A673 (cell line): Measurements from ENCODE around the gene CENPU. TPM values are rescaled to one million over a fixed set of nuclear protein-coding genes. Genes with fewer than 3 reads are reported as not detected.

Experiments
- BruUV-seq: library from RNA; stranded (reverse); fragments of 400-500 nt; replicated peaks from 2 replicates; lab custom pipeline; 2021; lab: Mats Ljungman, UMichigan
- CTCF ChIA-PET: fragments of 300-600 bp; sonication (Branson Sonifier 250); formaldehyde crosslinking; loops from one replicate; lab custom pipeline; 2022; ENCODE audit warnings: antibody characterized with exemption; lab: Charles Lee
- POLR2A ChIA-PET: fragments of 300-600 bp; sonication (Branson Sonifier 250); formaldehyde crosslinking; loops from one replicate; lab custom pipeline; 2022; ENCODE audit warnings: antibody characterized with exemption; ENCODE audit not compliant: low non-redundant PET; lab: Charles Lee
- DNase-seq: peaks from one replicate; pipeline ENCODE4 v3.0.0-alpha.2; 2015; ENCODE audit warnings: low spot score
- H3K27ac ChIP-seq: fragments of 200-600 bp; sonication (generic); 2 replicates; pipeline ENCODE4 v1.5.1; 2016; ENCODE audit warnings: mixed run types, low read depth, mild to moderate bottlenecking, mixed read lengths, antibody characterized with exemption, low read length; ENCODE audit not compliant: poor library complexity, severe bottlenecking
- H3K27me3 ChIP-seq: fragments of 200-600 bp; sonication (generic); replicated peaks from 2 replicates; pipeline ENCODE4 v1.6.1; 2017; ENCODE audit warnings: mixed run types, low read depth, mild to moderate bottlenecking, mixed read lengths, antibody characterized with exemption, low read length; ENCODE audit not compliant: insufficient read depth, poor library complexity
- H3K36me3 ChIP-seq: fragments of 200-600 bp; sonication (generic); 2 replicates; pipeline ENCODE4 v1.6.1; 2016; ENCODE audit warnings: mixed run types, mild to moderate bottlenecking, mixed read lengths, antibody characterized with exemption, low read length; ENCODE audit not compliant: insufficient read depth, poor library complexity, severe bottlenecking
- H3K4me1 ChIP-seq: fragments of 200-600 bp; sonication (generic); 2 replicates; pipeline ENCODE4 v1.6.1; 2017; ENCODE audit warnings: mixed run types, mild to moderate bottlenecking, mixed read lengths, antibody characterized with exemption, low read length; ENCODE audit not compliant: insufficient read depth, poor library complexity, severe bottlenecking
- H3K4me3 ChIP-seq: fragments of 200-600 bp; sonication (generic); 2 replicates; pipeline ENCODE4 v1.5.1; 2016; ENCODE audit warnings: low read depth, mixed run types, mild to moderate bottlenecking, mixed read lengths, low read length; ENCODE audit not compliant: poor library complexity, severe bottlenecking
- H3K9me3 ChIP-seq: fragments of 200-600 bp; sonication (generic); 2 replicates; pipeline ENCODE4 v1.6.1; 2016; ENCODE audit warnings: mixed run types, low read depth, mild to moderate bottlenecking, mixed read lengths, antibody characterized with exemption, low read length; ENCODE audit not compliant: poor library complexity, severe bottlenecking
- CTCF ChIP-seq: fragments of 300-800, 200-600 bp; sonication (generic); conservative IDR thresholded peaks from 2 replicates; pipeline ENCODE4 v1.5.1; 2017; ENCODE audit warnings: low read depth, mild to moderate bottlenecking, antibody characterized with exemption, low read length, moderate library complexity, mixed read lengths
- EZH2 ChIP-seq: fragments of 200-600 bp; sonication (generic); IDR thresholded peaks from 2 replicates; pipeline ENCODE4 v1.6.1; 2017; ENCODE audit warnings: borderline replicate concordance, low read depth, mild to moderate bottlenecking, mixed read lengths, antibody characterized with exemption, low read length; ENCODE audit not compliant: poor library complexity, severe bottlenecking
- intact Hi-C: fragments of 100-400 bp; cut with micrococcal nuclease; formaldehyde crosslinking; loops from one replicate; pipeline ENCODE4 v1.10.0; 2022; ENCODE audit not compliant: unreplicated experiment
- total RNA-seq: library from RNA; stranded (reverse); gene quantifications from 2 replicates; pipeline ENCODE4 v1.2.3, GENCODE V29; 2021

Gene CENPU
- total RNA-seq, 1 experiment from 2014 or later: 87.3 TPM

- TF ChIP-seq CTCF (no peak), EZH2 (no peak)
- ChIA-PET CTCF (no interaction called here), POLR2A (no interaction called here)
- Histone ChIP-seq H3K27ac (no peak overlapping the region), H3K27me3 (no peaks in the 10 kb centered on the region), H3K4me3 (no peak overlapping the region), H3K4me1 (peaks cover 20% of the 10 kb centered on the region), H3K9me3 (no peaks in the 10 kb centered on the region), H3K36me3 (no peaks in the 10 kb centered on the region)
- BruUV-seq: no TSS peak
- DNase-seq: no peak
- intact Hi-C loops: no loop called here
Measured at GRCh38 chr4:184651899-184652298, 82.0 kb downstream of the CENPU start.

GRCh38 chr4:184649971-184650855 lies 83.7 kb downstream of the CENPU start:
- Histone ChIP-seq H3K27me3 (no peaks in the 10 kb centered on the region), H3K36me3 (no peaks in the 10 kb centered on the region), H3K9me3 (no peaks in the 10 kb centered on the region), H3K27ac (peak overlapping the region; percentile 91), H3K4me1 (peaks cover 35% of the 10 kb centered on the region), H3K4me3 (peak overlapping the region; percentile 94)
- no peak for TF ChIP-seq EZH2
- no peak for TF ChIP-seq CTCF
- CTCF ChIA-PET: interaction anchor here (0.6 to 1.0 kb wide), 5 partner anchors 34 to 605 kb away, joined by 3 to 6 read pairs (median 4); partner anchors contain the start of gene CENPU
- peak; percentile 51 for DNase-seq
- BruUV-seq: TSS peak; percentile 92
- POLR2A ChIA-PET: interaction anchor here (0.6 to 0.7 kb wide), 8 partner anchors 17 to 386 kb away, joined by 3 to 15 read pairs (median 6); no protein-coding TSS in a partner anchor
- intact Hi-C loops: loop anchor here (2.0 to 10.0 kb wide), 5 partner anchors 82 to 293 kb away; partner anchors contain the start of genes CENPU and IRF2

- no peaks in the 10 kb centered on the region for H3K27me3 ChIP-seq
- peak; percentile 97 for DNase-seq
- no peaks in the 10 kb centered on the region for H3K36me3 ChIP-seq
- H3K27ac ChIP-seq: peak within 1 kb of the TSS; percentile 93
- POLR2A ChIA-PET: interaction anchor here (0.6 to 0.7 kb wide), 9 partner anchors 16 to 385 kb away, joined by 3 to 15 read pairs (median 5); no protein-coding TSS in a partner anchor
- intact Hi-C loops: loop anchor here (2.0 to 10.0 kb wide), 5 partner anchors 83 to 292 kb away; partner anchors contain the start of genes CENPU and IRF2
- H3K4me1 ChIP-seq: peaks cover 42% of the 10 kb centered on the region
- TF ChIP-seq EZH2 (no peak), CTCF (0 out of 2 replicates have a peak, but pooled peaks have one; percentile 23)
- H3K9me3 ChIP-seq: no peaks in the 10 kb centered on the region
- CTCF ChIA-PET: interaction anchor here (0.6 to 1.0 kb wide), 5 partner anchors 35 to 604 kb away, joined by 3 to 6 read pairs (median 4); partner anchors contain the start of gene CENPU
- BruUV-seq: no TSS peak
- H3K4me3 ChIP-seq: peak within 1 kb of the TSS; percentile 94
Measured at GRCh38 chr4:184649026-184649970, 84.6 kb downstream of the CENPU start, which contains the start of the genes CASP3 and PRIMPOL. CASP3 (minus strand) TSS chr4:184649447; CDS start chr4:184638453, 10,994 bp downstream. PRIMPOL (plus strand) TSS chr4:184649738; CDS start chr4:184657141, 7,403 bp downstream.
